Measurements from ENCODE around the gene RPP14. TPM values are rescaled to one million over a fixed set of nuclear protein-coding genes. Genes with fewer than 3 reads are reported as not detected.

RPP14 gene
- total RNA-seq, 2 experiments from 2014 or later = 17.7 to 19.7 TPM

DNA sequence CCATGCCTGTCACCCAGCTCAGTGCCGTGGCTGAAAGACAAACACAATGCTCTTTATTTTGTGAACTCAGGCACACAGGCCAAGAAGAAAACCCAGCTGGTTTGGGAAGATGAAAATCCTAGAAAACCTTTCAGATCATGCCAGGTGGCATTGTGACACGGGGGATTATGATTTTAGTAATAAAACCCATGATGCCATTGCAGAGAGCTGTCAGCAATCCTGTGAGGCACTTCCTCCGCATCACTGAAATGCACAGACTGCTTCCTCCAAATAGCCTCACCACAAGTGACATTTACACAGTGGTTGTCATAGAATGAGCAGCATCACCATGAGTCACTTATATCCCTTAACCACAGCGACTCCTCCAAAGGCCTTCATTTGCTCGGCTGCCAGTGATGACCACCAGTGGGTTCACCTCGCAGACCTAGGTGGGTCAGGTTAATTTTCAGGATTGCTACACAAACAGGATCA, 45.7 kb upstream of the RPP14 start:
- peak in 3 of 14 experiments; percentile 9 to 37 (median 10) for DNase-seq
- intact Hi-C loops (cut with DNase I, micrococcal nuclease) = no loop called here
- CTCF ChIA-PET = no interaction called here
- POLR2A ChIA-PET = no interaction called here
- H3K4me3 Mint-ChIP-seq = no peak overlapping the region
- no peaks in the 10 kb centered on the region for H3K9me3 ChIP-seq (ENCODE audit: control insufficient read depth in 1 of 2, insufficient read depth in 1 of 2, low read length in 2 of 2)
- no peaks in the 10 kb centered on the region for H3K27me3 ChIP-seq (ENCODE audit: control insufficient read depth in 1 of 2, insufficient read depth in 2 of 2, low read length in 2 of 2)
- ATAC-seq (ENCODE audit: poor library complexity) = no peak
- H3K4me1 Mint-ChIP-seq (ENCODE audit: low read depth) = no peaks in the 10 kb centered on the region
- no peak overlapping the region for H3K27ac ChIP-seq (ENCODE audit: low read depth in 1 of 2, low read length in 2 of 2)
- H3K9me3 Mint-ChIP-seq = no peaks in the 10 kb centered on the region
- H3K4me3 ChIP-seq (ENCODE audit: low read length) = no peak overlapping the region
- peaks cover 18% of the 10 kb centered on the region for H3K36me3 ChIP-seq (ENCODE audit: insufficient read depth, low read length)
- peaks cover 17% of the 10 kb centered on the region for H3K36me3 Mint-ChIP-seq (ENCODE audit: low read depth)
- no peak overlapping the region for H3K27ac Mint-ChIP-seq
- H3K4me1 ChIP-seq (ENCODE audit: insufficient read depth, low read length) = no peaks in the 10 kb centered on the region
- no peaks in the 10 kb centered on the region for H3K27me3 Mint-ChIP-seq
- TF ChIP-seq, protein P1, sequence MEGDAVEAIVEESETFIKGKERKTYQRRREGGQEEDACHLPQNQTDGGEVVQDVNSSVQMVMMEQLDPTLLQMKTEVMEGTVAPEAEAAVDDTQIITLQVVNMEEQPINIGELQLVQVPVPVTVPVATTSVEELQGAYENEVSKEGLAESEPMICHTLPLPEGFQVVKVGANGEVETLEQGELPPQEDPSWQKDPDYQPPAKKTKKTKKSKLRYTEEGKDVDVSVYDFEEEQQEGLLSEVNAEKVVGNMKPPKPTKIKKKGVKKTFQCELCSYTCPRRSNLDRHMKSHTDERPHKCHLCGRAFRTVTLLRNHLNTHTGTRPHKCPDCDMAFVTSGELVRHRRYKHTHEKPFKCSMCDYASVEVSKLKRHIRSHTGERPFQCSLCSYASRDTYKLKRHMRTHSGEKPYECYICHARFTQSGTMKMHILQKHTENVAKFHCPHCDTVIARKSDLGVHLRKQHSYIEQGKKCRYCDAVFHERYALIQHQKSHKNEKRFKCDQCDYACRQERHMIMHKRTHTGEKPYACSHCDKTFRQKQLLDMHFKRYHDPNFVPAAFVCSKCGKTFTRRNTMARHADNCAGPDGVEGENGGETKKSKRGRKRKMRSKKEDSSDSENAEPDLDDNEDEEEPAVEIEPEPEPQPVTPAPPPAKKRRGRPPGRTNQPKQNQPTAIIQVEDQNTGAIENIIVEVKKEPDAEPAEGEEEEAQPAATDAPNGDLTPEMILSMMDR (IDR thresholded peaks at IDR 0.05) = no peak

DNA sequence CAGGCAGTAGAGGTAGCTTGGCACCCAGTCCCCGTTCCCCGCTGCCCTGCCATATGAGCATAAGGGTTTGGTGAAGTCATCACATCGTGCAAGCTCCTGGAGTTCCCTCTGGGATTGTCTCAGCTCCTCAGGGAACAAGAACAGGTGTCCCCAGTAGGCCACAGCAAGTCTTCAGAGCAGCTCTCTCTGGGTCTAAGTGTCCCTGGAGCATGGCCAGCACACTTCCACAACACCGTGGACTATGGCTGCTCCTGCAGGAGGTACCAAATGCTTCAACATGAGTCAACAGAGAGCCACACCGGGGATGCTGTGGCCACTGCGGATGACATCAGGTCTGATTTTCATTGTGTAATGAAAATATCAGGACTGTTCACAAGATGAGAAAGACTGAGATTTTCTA, 45.3 kb upstream of the RPP14 start:
- TF ChIP-seq, protein P1 (IDR thresholded peaks at IDR 0.05) = no peak
- H3K4me1 Mint-ChIP-seq (ENCODE audit: low read depth) = no peaks in the 10 kb centered on the region
- intact Hi-C loops (cut with DNase I, micrococcal nuclease) = no loop called here
- no peak overlapping the region for H3K4me3 Mint-ChIP-seq
- CTCF ChIA-PET = no interaction called here
- H3K27ac Mint-ChIP-seq = no peak overlapping the region
- POLR2A ChIA-PET = no interaction called here
- no peak for DNase-seq
- no peaks in the 10 kb centered on the region for H3K9me3 Mint-ChIP-seq
- no peak for ATAC-seq (ENCODE audit: poor library complexity)
- Histone ChIP-seq H3K27ac (ENCODE audit: low read depth in 1 of 2, low read length in 2 of 2) (no peak overlapping the region), H3K9me3 (ENCODE audit: control insufficient read depth in 1 of 2, insufficient read depth in 1 of 2, low read length in 2 of 2) (no peaks in the 10 kb centered on the region), H3K36me3 (ENCODE audit: insufficient read depth, low read length) (peaks cover 18% of the 10 kb centered on the region), H3K4me1 (ENCODE audit: insufficient read depth, low read length) (no peaks in the 10 kb centered on the region), H3K27me3 (ENCODE audit: control insufficient read depth in 1 of 2, insufficient read depth in 2 of 2, low read length in 2 of 2) (no peaks in the 10 kb centered on the region), H3K4me3 (ENCODE audit: low read length) (no peak overlapping the region)
- H3K27me3 Mint-ChIP-seq = no peaks in the 10 kb centered on the region
- H3K36me3 Mint-ChIP-seq (ENCODE audit: low read depth) = peaks cover 17% of the 10 kb centered on the region

DNA sequence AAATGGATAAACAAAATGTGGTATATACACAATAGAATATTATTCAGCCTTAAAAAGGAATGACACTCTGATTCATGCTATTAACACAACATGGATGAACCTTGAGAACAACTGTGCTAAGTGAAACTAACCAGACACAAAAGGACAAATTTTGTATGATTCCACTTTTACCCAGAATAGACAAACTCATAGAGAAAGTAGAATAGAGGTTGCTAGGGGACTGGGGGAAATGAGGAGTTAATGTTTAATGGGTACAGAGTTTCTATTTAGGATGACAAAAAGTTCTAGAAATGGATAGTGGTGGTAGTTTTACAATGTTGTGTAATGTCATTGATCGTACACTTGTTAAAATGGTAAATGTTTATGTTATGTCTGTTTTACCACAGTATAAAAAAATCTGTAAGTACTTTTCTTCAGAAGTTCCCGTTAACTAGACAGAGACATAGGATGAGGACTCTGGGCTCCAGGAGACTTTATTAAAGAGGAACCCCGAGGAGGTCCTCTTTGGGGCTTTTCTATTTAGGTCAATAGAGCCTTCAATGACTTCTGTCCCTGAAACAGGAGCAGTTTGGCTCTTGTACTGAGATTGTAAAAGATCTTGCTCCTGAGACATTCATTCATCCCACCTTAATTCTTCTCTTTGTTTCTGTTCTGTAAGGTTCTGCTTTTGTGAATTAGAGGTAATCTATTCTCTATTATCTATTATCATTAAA, 43.9 kb upstream of the RPP14 start:
- Histone ChIP-seq H3K4me3 (ENCODE audit: low read length) (no peak overlapping the region), H3K4me1 (ENCODE audit: insufficient read depth, low read length) (no peaks in the 10 kb centered on the region), H3K27ac (ENCODE audit: low read depth in 1 of 2, low read length in 2 of 2) (no peak overlapping the region), H3K9me3 (ENCODE audit: control insufficient read depth in 1 of 2, insufficient read depth in 1 of 2, low read length in 2 of 2) (no peaks in the 10 kb centered on the region), H3K36me3 (ENCODE audit: insufficient read depth, low read length) (peaks cover 15% of the 10 kb centered on the region), H3K27me3 (ENCODE audit: control insufficient read depth in 1 of 2, insufficient read depth in 2 of 2, low read length in 2 of 2) (no peaks in the 10 kb centered on the region)
- Mint-ChIP-seq H3K27me3 (no peaks in the 10 kb centered on the region), H3K9me3 (no peaks in the 10 kb centered on the region), H3K36me3 (ENCODE audit: low read depth) (peaks cover 20% of the 10 kb centered on the region), H3K4me3 (no peak overlapping the region), H3K27ac (no peak overlapping the region), H3K4me1 (ENCODE audit: low read depth) (no peaks in the 10 kb centered on the region)
- CTCF ChIA-PET = no interaction called here
- TF ChIP-seq, protein P1 (IDR thresholded peaks at IDR 0.05) = no peak
- POLR2A ChIA-PET = no interaction called here
- DNase-seq = no peak
- no peak for ATAC-seq (ENCODE audit: poor library complexity)
- intact Hi-C loops (cut with DNase I, micrococcal nuclease) = no loop called here
